GM23248 (cell line): Measurements from ENCODE around the gene GSAP.

ENCODE experiments used
- EZH2 ChIP-seq: fragments of 200-600 bp; sonication (generic); IDR thresholded peaks from 2 replicates; pipeline ENCODE4 v1.6.1; 2018; ENCODE audit warnings: antibody characterized with exemption, mild to moderate bottlenecking; ENCODE audit not compliant: insufficient read depth, poor library complexity, severe bottlenecking
- EZH2phosphoT487 ChIP-seq: fragments of 200-600 bp; sonication (generic); IDR thresholded peaks from 2 replicates; pipeline ENCODE4 v1.6.1; 2018; ENCODE audit warnings: antibody characterized with exemption, moderate library complexity, mild to moderate bottlenecking, low read depth; ENCODE audit not compliant: insufficient read depth

- TF ChIP-seq EZH2 (no peak), EZH2phosphoT487 (no peak)
These were observed 15.1 kb downstream of the GSAP start for GRCh38 chr7:77401002-77401401.
